ENCODE data around the gene CAMK2N1.

Gene CAMK2N1

DNA sequence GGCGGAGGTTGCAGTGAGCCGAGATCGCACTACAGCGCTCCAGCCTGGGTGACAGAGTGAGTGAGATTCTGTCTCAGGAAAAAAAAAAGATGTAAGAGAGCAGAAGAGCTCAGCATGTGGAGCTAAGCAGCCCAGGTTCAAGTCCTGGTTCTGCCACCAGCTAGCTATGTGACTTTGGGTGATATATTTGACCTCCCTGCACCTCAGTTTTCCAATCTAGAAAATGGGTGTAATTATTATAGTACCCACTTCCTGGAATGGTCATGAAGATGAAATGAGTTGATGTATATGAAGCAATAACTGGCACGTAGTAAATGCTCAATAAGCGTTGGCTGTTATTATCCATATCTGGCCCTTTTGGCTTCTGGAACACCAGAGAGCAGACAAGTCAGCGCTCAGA lies 38.2 kb downstream of the CAMK2N1 start:
- H4K20me1 ChIP-seq (ENCODE audit: insufficient read depth, low read length), result no peaks in the 10 kb centered on the region
- no peak overlapping the region for H3K4me3 ChIP-seq (ENCODE audit: low read depth, low read length, poor library complexity, severe bottlenecking)
- H3K36me3 ChIP-seq (ENCODE audit: insufficient read depth, low read length), result no peaks in the 10 kb centered on the region
- no peaks in the 10 kb centered on the region; the same call in 1 of the 2 replicates for H3K27me3 ChIP-seq (ENCODE audit: insufficient read depth, low read length)
- H3K9me2 ChIP-seq (ENCODE audit: low read depth, low read length), result no peaks in the 10 kb centered on the region
- H3F3A ChIP-seq (ENCODE audit: insufficient read depth, low read length), result no peaks in the 10 kb centered on the region
- H3K9me3 ChIP-seq (ENCODE audit: low read length), result no peaks in the 10 kb centered on the region
- no peak overlapping the region for H3K9ac ChIP-seq (ENCODE audit: low read length)
- TF ChIP-seq, protein P1, sequence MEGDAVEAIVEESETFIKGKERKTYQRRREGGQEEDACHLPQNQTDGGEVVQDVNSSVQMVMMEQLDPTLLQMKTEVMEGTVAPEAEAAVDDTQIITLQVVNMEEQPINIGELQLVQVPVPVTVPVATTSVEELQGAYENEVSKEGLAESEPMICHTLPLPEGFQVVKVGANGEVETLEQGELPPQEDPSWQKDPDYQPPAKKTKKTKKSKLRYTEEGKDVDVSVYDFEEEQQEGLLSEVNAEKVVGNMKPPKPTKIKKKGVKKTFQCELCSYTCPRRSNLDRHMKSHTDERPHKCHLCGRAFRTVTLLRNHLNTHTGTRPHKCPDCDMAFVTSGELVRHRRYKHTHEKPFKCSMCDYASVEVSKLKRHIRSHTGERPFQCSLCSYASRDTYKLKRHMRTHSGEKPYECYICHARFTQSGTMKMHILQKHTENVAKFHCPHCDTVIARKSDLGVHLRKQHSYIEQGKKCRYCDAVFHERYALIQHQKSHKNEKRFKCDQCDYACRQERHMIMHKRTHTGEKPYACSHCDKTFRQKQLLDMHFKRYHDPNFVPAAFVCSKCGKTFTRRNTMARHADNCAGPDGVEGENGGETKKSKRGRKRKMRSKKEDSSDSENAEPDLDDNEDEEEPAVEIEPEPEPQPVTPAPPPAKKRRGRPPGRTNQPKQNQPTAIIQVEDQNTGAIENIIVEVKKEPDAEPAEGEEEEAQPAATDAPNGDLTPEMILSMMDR (IDR thresholded peaks at IDR 0.05; ENCODE audit: low read length), result no peak
- no peak for TF ChIP-seq EZH2 (IDR thresholded peaks at IDR 0.05; ENCODE audit: borderline replicate concordance, low read length)
- H3K4me2 ChIP-seq (ENCODE audit: low read length), result no peak overlapping the region
- H3K79me2 ChIP-seq (ENCODE audit: insufficient read depth, low read length), result no peaks in the 10 kb centered on the region
- H3K4me1 ChIP-seq (ENCODE audit: insufficient read depth, low read length, severe bottlenecking), result no peaks in the 10 kb centered on the region
- H2AFZ ChIP-seq (ENCODE audit: low read length), result no peak overlapping the region
- no peak overlapping the region for H3K27ac ChIP-seq (ENCODE audit: low read depth, low read length, poor library complexity, severe bottlenecking)

DNA sequence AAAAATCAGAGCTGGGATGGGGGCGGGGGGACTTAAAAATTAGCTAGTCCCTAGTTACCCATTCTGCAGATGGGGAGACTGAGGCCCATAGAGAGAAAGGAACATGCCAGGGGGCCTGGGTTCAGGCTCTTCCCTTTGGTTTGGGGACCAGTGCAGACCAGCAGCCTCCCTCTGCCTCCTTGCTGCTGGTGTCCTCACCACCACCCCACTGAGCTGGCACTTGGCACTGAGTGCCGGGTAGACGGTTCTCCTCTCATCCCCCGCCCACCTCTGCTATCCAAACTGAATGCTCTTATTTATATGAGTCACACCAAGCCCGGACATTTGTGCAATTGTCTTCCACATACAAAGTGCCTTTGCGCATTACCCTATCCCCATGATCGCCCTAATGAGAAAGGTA lies 39.2 kb downstream of the CAMK2N1 start:
- Histone ChIP-seq H4K20me1 (ENCODE audit: insufficient read depth, low read length) (no peaks in the 10 kb centered on the region), H3F3A (ENCODE audit: insufficient read depth, low read length) (no peaks in the 10 kb centered on the region), H2AFZ (ENCODE audit: low read length) (no peak overlapping the region), H3K4me1 (ENCODE audit: insufficient read depth, low read length, severe bottlenecking) (no peaks in the 10 kb centered on the region), H3K9me3 (ENCODE audit: low read length) (no peaks in the 10 kb centered on the region), H3K4me2 (ENCODE audit: low read length) (no peak overlapping the region), H3K79me2 (ENCODE audit: insufficient read depth, low read length) (no peaks in the 10 kb centered on the region), H3K27me3 (ENCODE audit: insufficient read depth, low read length) (no peaks in the 10 kb centered on the region; the same call in 1 of the 2 replicates), H3K4me3 (ENCODE audit: low read depth, low read length, poor library complexity, severe bottlenecking) (no peak overlapping the region), H3K27ac (ENCODE audit: low read depth, low read length, poor library complexity, severe bottlenecking) (no peak overlapping the region), H3K9ac (ENCODE audit: low read length) (no peak overlapping the region), H3K9me2 (ENCODE audit: low read depth, low read length) (no peaks in the 10 kb centered on the region), H3K36me3 (ENCODE audit: insufficient read depth, low read length) (no peaks in the 10 kb centered on the region)
- TF ChIP-seq, protein P1 (IDR thresholded peaks at IDR 0.05; ENCODE audit: low read length), result no peak
- no peak for TF ChIP-seq EZH2 (IDR thresholded peaks at IDR 0.05; ENCODE audit: borderline replicate concordance, low read length)

DNA sequence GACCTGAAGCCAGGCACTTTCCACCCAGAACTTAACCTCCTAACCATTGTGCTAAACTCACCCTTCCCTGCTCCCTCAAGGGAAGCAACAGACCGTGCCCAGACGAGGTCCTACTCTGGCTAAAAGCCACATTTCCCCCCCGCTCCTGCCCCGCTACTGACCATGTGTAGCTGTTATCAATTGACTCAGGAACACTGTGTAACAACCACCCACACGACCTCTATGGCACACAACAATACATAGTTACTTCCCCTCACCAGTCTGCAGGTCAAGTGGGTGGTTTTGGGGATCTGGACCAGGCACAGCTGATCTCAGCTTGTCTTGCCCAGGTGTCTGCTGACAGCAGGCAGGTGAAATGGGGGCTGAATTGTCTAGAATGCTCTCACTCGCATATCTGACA lies 40.1 kb downstream of the CAMK2N1 start:
- Histone ChIP-seq H3K9ac (ENCODE audit: low read length) (no peak overlapping the region), H3F3A (ENCODE audit: insufficient read depth, low read length) (no peaks in the 10 kb centered on the region), H3K27me3 (ENCODE audit: insufficient read depth, low read length) (no peaks in the 10 kb centered on the region; the same call in 1 of the 2 replicates), H3K27ac (ENCODE audit: low read depth, low read length, poor library complexity, severe bottlenecking) (no peak overlapping the region), H3K79me2 (ENCODE audit: insufficient read depth, low read length) (no peaks in the 10 kb centered on the region), H3K4me2 (ENCODE audit: low read length) (no peak overlapping the region), H3K9me3 (ENCODE audit: low read length) (no peaks in the 10 kb centered on the region), H3K9me2 (ENCODE audit: low read depth, low read length) (no peaks in the 10 kb centered on the region), H4K20me1 (ENCODE audit: insufficient read depth, low read length) (no peaks in the 10 kb centered on the region), H2AFZ (ENCODE audit: low read length) (no peak overlapping the region), H3K4me1 (ENCODE audit: insufficient read depth, low read length, severe bottlenecking) (no peaks in the 10 kb centered on the region), H3K4me3 (ENCODE audit: low read depth, low read length, poor library complexity, severe bottlenecking) (no peak overlapping the region), H3K36me3 (ENCODE audit: insufficient read depth, low read length) (no peaks in the 10 kb centered on the region)
- TF ChIP-seq, protein P1 (IDR thresholded peaks at IDR 0.05; ENCODE audit: low read length), result no peak
- TF ChIP-seq EZH2 (IDR thresholded peaks at IDR 0.05; ENCODE audit: borderline replicate concordance, low read length), result no peak

Measured in OCI-LY1 (cell line).